ENCODE measurements around the gene KATNBL1.

KATNBL1 gene

DNA sequence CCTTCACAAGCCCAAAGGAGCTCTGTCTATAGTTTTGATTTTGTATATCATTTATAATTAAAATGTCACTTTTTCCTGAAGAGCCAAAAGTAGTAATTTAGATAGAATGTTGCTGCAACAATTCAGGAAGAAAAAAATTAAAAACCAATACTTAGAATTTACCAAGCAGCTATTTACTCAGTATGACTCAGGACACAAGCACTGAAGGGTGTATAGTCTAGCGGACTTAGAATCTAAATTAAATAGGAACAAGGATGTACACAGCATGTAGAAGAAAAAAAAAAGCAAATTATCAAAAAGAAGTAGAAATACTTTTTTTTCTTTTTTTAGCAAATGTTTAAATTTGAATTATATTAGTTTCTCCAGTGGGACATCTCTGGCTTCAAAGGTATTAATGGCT, 76.4 kb downstream of the KATNBL1 start:
- no peaks in the 10 kb centered on the region for H3K4me1 ChIP-seq (ENCODE audit: control insufficient read depth in 2 of 2, insufficient read depth in 1 of 2, low read depth in 1 of 2, low read length in 2 of 2)
- no peak overlapping the region for H4K8ac ChIP-seq (ENCODE audit: low read depth, low read length)
- no peak overlapping the region for H3K4me3 ChIP-seq (ENCODE audit: low read length in 2 of 2)
- H2BK120ac ChIP-seq (ENCODE audit: low read depth, low read length): no peak overlapping the region
- H3K27me3 ChIP-seq (ENCODE audit: control insufficient read depth in 3 of 3, insufficient read depth in 3 of 3, low read depth in 1 of 3, low read length in 3 of 3): no peaks in the 10 kb centered on the region
- no peak overlapping the region for H2AK5ac ChIP-seq (ENCODE audit: low read depth, low read length)
- H3K4me2 ChIP-seq (ENCODE audit: insufficient read depth, low read length, poor library complexity, severe bottlenecking): no peak overlapping the region
- H3K23ac ChIP-seq (ENCODE audit: low read depth, low read length, poor library complexity): no peak overlapping the region
- H3K14ac ChIP-seq (ENCODE audit: low read length): no peak overlapping the region
- H3K9me3 ChIP-seq (replicated peaks in 1 of 2; ENCODE audit: control insufficient read depth in 2 of 2, insufficient read depth in 1 of 2, low read depth in 1 of 2, low read length in 2 of 2): no peaks in the 10 kb centered on the region
- H3K9ac ChIP-seq (ENCODE audit: low read depth, low read length, poor library complexity): no peak overlapping the region
- peaks cover 0 to 15% of the 10 kb centered on the region in 2 donors for H3K36me3 ChIP-seq (replicated peaks in 1 of 2; ENCODE audit: control insufficient read depth in 2 of 2, insufficient read depth in 2 of 2, low read length in 2 of 2)
- WGBS, 2 donors (ENCODE audit: extremely low coverage in 2 of 2, insufficient read length in 2 of 2, insufficient replicate concordance in 1 of 2): no CpG with 5 or more reads among the region's 1 CpG
- H2BK15ac ChIP-seq (ENCODE audit: low read length): no peak overlapping the region
- H3K18ac ChIP-seq (ENCODE audit: low read length): no peak overlapping the region
- H2BK12ac ChIP-seq (ENCODE audit: low read length): no peak overlapping the region
- H3K27ac ChIP-seq (replicated peaks; ENCODE audit: low read length): no peak overlapping the region
- no peak overlapping the region for H2AFZ ChIP-seq (ENCODE audit: low read length)
- no peak overlapping the region for H4K91ac ChIP-seq (ENCODE audit: low read depth, low read length, poor library complexity)
- H2BK5ac ChIP-seq (ENCODE audit: low read length): no peak overlapping the region
- DNase-seq (ENCODE audit: low spot score): no peak
- no peaks in the 10 kb centered on the region for H3K79me1 ChIP-seq (ENCODE audit: low read depth, low read length)
- no peak overlapping the region for H3K4ac ChIP-seq (ENCODE audit: low read length)

GRCh38 chr15:34132881-34133280, 77.0 kb downstream of the KATNBL1 start:
- no peak overlapping the region for H2BK15ac ChIP-seq (ENCODE audit: low read length)
- no peak overlapping the region for H2AK5ac ChIP-seq (ENCODE audit: low read depth, low read length)
- no peak overlapping the region for H3K9ac ChIP-seq (ENCODE audit: low read depth, low read length, poor library complexity)
- H3K79me1 ChIP-seq (ENCODE audit: low read depth, low read length): no peaks in the 10 kb centered on the region
- H3K4ac ChIP-seq (ENCODE audit: low read length): no peak overlapping the region
- no peaks in the 10 kb centered on the region for H3K4me1 ChIP-seq (ENCODE audit: control insufficient read depth in 2 of 2, insufficient read depth in 1 of 2, low read depth in 1 of 2, low read length in 2 of 2)
- H3K36me3 ChIP-seq (replicated peaks in 1 of 2; ENCODE audit: control insufficient read depth in 2 of 2, insufficient read depth in 2 of 2, low read length in 2 of 2): peaks cover 0 to 10% of the 10 kb centered on the region in 2 donors
- DNase-seq (ENCODE audit: low spot score): no peak
- H3K4me3 ChIP-seq (ENCODE audit: low read length in 2 of 2): no peak overlapping the region
- H3K18ac ChIP-seq (ENCODE audit: low read length): no peak overlapping the region
- H3K14ac ChIP-seq (ENCODE audit: low read length): no peak overlapping the region
- H3K27me3 ChIP-seq (ENCODE audit: control insufficient read depth in 3 of 3, insufficient read depth in 3 of 3, low read depth in 1 of 3, low read length in 3 of 3): no peaks in the 10 kb centered on the region
- H3K9me3 ChIP-seq (replicated peaks in 1 of 2; ENCODE audit: control insufficient read depth in 2 of 2, insufficient read depth in 1 of 2, low read depth in 1 of 2, low read length in 2 of 2): no peaks in the 10 kb centered on the region
- H2BK120ac ChIP-seq (ENCODE audit: low read depth, low read length): no peak overlapping the region
- H4K8ac ChIP-seq (ENCODE audit: low read depth, low read length): no peak overlapping the region
- WGBS, 2 donors (ENCODE audit: extremely low coverage in 2 of 2, insufficient read length in 2 of 2, insufficient replicate concordance in 1 of 2): no CpG with 5 or more reads among the region's 1 CpG
- H3K23ac ChIP-seq (ENCODE audit: low read depth, low read length, poor library complexity): no peak overlapping the region
- H2BK5ac ChIP-seq (ENCODE audit: low read length): no peak overlapping the region
- H4K91ac ChIP-seq (ENCODE audit: low read depth, low read length, poor library complexity): no peak overlapping the region
- H2BK12ac ChIP-seq (ENCODE audit: low read length): no peak overlapping the region
- no peak overlapping the region for H3K4me2 ChIP-seq (ENCODE audit: insufficient read depth, low read length, poor library complexity, severe bottlenecking)
- H3K27ac ChIP-seq (replicated peaks; ENCODE audit: low read length): no peak overlapping the region
- H2AFZ ChIP-seq (ENCODE audit: low read length): no peak overlapping the region

- Histone ChIP-seq H2BK15ac (ENCODE audit: low read length) (no peak overlapping the region), H4K91ac (ENCODE audit: low read depth, low read length, poor library complexity) (no peak overlapping the region), H3K4me2 (ENCODE audit: insufficient read depth, low read length, poor library complexity, severe bottlenecking) (no peak overlapping the region), H3K4ac (ENCODE audit: low read length) (no peak overlapping the region), H3K9ac (ENCODE audit: low read depth, low read length, poor library complexity) (no peak overlapping the region), H3K4me1 (ENCODE audit: control insufficient read depth in 2 of 2, insufficient read depth in 1 of 2, low read depth in 1 of 2, low read length in 2 of 2) (peaks cover 0 to 4% of the 10 kb centered on the region in 2 donors), H2AK5ac (ENCODE audit: low read depth, low read length) (no peak overlapping the region), H2AFZ (ENCODE audit: low read length) (no peak overlapping the region), H3K79me1 (ENCODE audit: low read depth, low read length) (no peaks in the 10 kb centered on the region), H3K14ac (ENCODE audit: low read length) (no peak overlapping the region), H3K4me3 (ENCODE audit: low read length in 2 of 2) (no peak overlapping the region), H3K27me3 (ENCODE audit: control insufficient read depth in 3 of 3, insufficient read depth in 3 of 3, low read depth in 1 of 3, low read length in 3 of 3) (no peaks in the 10 kb centered on the region), H3K36me3 (replicated peaks in 1 of 2; ENCODE audit: control insufficient read depth in 2 of 2, insufficient read depth in 2 of 2, low read length in 2 of 2) (peaks cover 0 to 1% of the 10 kb centered on the region in 2 donors), H2BK5ac (ENCODE audit: low read length) (no peak overlapping the region), H2BK120ac (ENCODE audit: low read depth, low read length) (no peak overlapping the region), H4K8ac (ENCODE audit: low read depth, low read length) (no peak overlapping the region), H3K9me3 (replicated peaks in 1 of 2; ENCODE audit: control insufficient read depth in 2 of 2, insufficient read depth in 1 of 2, low read depth in 1 of 2, low read length in 2 of 2) (no peaks in the 10 kb centered on the region), H3K23ac (ENCODE audit: low read depth, low read length, poor library complexity) (no peak overlapping the region), H3K18ac (ENCODE audit: low read length) (no peak overlapping the region), H3K27ac (replicated peaks; ENCODE audit: low read length) (no peak overlapping the region), H2BK12ac (ENCODE audit: low read length) (no peak overlapping the region)
- no CpG with 5 or more reads among the region's 2 CpGs for WGBS, 2 donors (ENCODE audit: extremely low coverage in 2 of 2, insufficient read length in 2 of 2, insufficient replicate concordance in 1 of 2)
- no peak for DNase-seq (ENCODE audit: low spot score)
These were observed 81.0 kb downstream of the KATNBL1 start for GRCh38 chr15:34128898-34129297.

- Histone ChIP-seq H3K27me3 (ENCODE audit: control insufficient read depth in 3 of 3, insufficient read depth in 3 of 3, low read depth in 1 of 3, low read length in 3 of 3) (no peaks in the 10 kb centered on the region), H3K27ac (replicated peaks; ENCODE audit: low read length) (no peak overlapping the region), H3K14ac (ENCODE audit: low read length) (no peak overlapping the region), H3K4me3 (ENCODE audit: low read length in 2 of 2) (no peak overlapping the region), H2AFZ (ENCODE audit: low read length) (no peak overlapping the region), H2BK5ac (ENCODE audit: low read length) (no peak overlapping the region), H2BK120ac (ENCODE audit: low read depth, low read length) (no peak overlapping the region), H3K18ac (ENCODE audit: low read length) (no peak overlapping the region), H3K4ac (ENCODE audit: low read length) (no peak overlapping the region), H2BK12ac (ENCODE audit: low read length) (no peak overlapping the region), H3K36me3 (replicated peaks in 1 of 2; ENCODE audit: control insufficient read depth in 2 of 2, insufficient read depth in 2 of 2, low read length in 2 of 2) (no peaks in the 10 kb centered on the region), H3K4me2 (ENCODE audit: insufficient read depth, low read length, poor library complexity, severe bottlenecking) (no peak overlapping the region), H4K91ac (ENCODE audit: low read depth, low read length, poor library complexity) (no peak overlapping the region), H2AK5ac (ENCODE audit: low read depth, low read length) (no peak overlapping the region), H3K79me1 (ENCODE audit: low read depth, low read length) (no peaks in the 10 kb centered on the region), H4K8ac (ENCODE audit: low read depth, low read length) (no peak overlapping the region), H3K4me1 (ENCODE audit: control insufficient read depth in 2 of 2, insufficient read depth in 1 of 2, low read depth in 1 of 2, low read length in 2 of 2) (peaks cover 0 to 4% of the 10 kb centered on the region in 2 donors), H3K9me3 (replicated peaks in 1 of 2; ENCODE audit: control insufficient read depth in 2 of 2, insufficient read depth in 1 of 2, low read depth in 1 of 2, low read length in 2 of 2) (no peaks in the 10 kb centered on the region), H3K9ac (ENCODE audit: low read depth, low read length, poor library complexity) (no peak overlapping the region), H2BK15ac (ENCODE audit: low read length) (no peak overlapping the region), H3K23ac (ENCODE audit: low read depth, low read length, poor library complexity) (no peak overlapping the region)
- no peak for DNase-seq (ENCODE audit: low spot score)
These were observed 83.4 kb downstream of the KATNBL1 start for GRCh38 chr15:34126522-34126921.
